PC-9 (cell line): ENCODE data around the gene WDR27. TPM values are rescaled to one million over a fixed set of nuclear protein-coding genes. Genes with fewer than 3 reads are reported as not detected.

Experiments
- BruUV-seq: library from RNA; stranded (reverse); fragments of 400-500 nt; replicated peaks from 2 replicates; lab custom pipeline; 2021; lab: Mats Ljungman, UMichigan
- CTCF ChIA-PET: fragments of 300-600 bp; sonication (Branson Sonifier 250); formaldehyde crosslinking; loops from one replicate; lab custom pipeline; 2022; ENCODE audit warnings: antibody characterized with exemption; lab: Charles Lee
- POLR2A ChIA-PET: fragments of 300-600 bp; sonication (Branson Sonifier 250); formaldehyde crosslinking; loops from one replicate; lab custom pipeline; 2022; ENCODE audit warnings: antibody characterized with exemption; ENCODE audit not compliant: unreplicated experiment; lab: Charles Lee
- DNase-seq, 2 experiments: peaks; one replicate each; pipeline versions ENCODE4 v3.0.0 to v3.0.0-alpha.2; 2015 to 2022; ENCODE audit warnings: mixed read lengths in 1 of 2
- H2AFZ ChIP-seq: fragments of 200-600 bp; sonication (generic); 2 replicates; pipeline ENCODE4 v1.8.1; 2017; ENCODE audit warnings: antibody characterized with exemption
- H3F3A ChIP-seq: fragments of 200-600 bp; sonication (generic); 2 replicates; pipeline ENCODE4 v1.8.1; 2017; ENCODE audit warnings: antibody characterized with exemption, mild to moderate bottlenecking, low read depth; ENCODE audit not compliant: insufficient read depth
- H3K27ac ChIP-seq: fragments of 200-600 bp; sonication (generic); 2 replicates; pipeline ENCODE4 v1.6.1; 2016; ENCODE audit warnings: mixed run types
- H3K27me3 ChIP-seq: fragments of 200-600 bp; sonication (generic); 2 replicates; pipeline ENCODE4 v1.6.1; 2016; ENCODE audit warnings: low read depth, mixed run types; ENCODE audit not compliant: insufficient read depth
- H3K36me3 ChIP-seq: fragments of 200-600 bp; sonication (generic); 2 replicates; pipeline ENCODE4 v1.6.1; 2016; ENCODE audit warnings: low read depth, mixed run types
- H3K4me1 ChIP-seq: fragments of 200-600 bp; sonication (generic); replicated peaks from 2 replicates; pipeline ENCODE4 v1.6.1; 2016; ENCODE audit warnings: mixed run types; ENCODE audit not compliant: insufficient read depth
- H3K4me2 ChIP-seq: fragments of 200-600 bp; sonication (generic); 2 replicates; pipeline ENCODE4 v1.6.1; 2017; ENCODE audit warnings: mixed run types
- H3K4me3 ChIP-seq: fragments of 200-600 bp; sonication (generic); 2 replicates; pipeline ENCODE4 v1.6.1; 2016; ENCODE audit warnings: mixed run types
- H3K79me2 ChIP-seq: fragments of 200-600 bp; sonication (generic); 2 replicates; pipeline ENCODE4 v1.6.1; 2017; ENCODE audit warnings: low read depth, mixed run types
- H3K9me2 ChIP-seq: fragments of 200-600 bp; sonication (generic); 2 replicates; pipeline ENCODE4 v1.8.1; 2017; ENCODE audit warnings: mild to moderate bottlenecking; ENCODE audit not compliant: insufficient read depth
- H3K9me3 ChIP-seq: fragments of 200-600 bp; sonication (generic); 2 replicates; pipeline ENCODE4 v1.8.1; 2016; ENCODE audit warnings: low read depth; ENCODE audit not compliant: insufficient read depth
- H4K20me1 ChIP-seq: fragments of 200-600 bp; sonication (generic); 2 replicates; pipeline ENCODE4 v1.8.1; 2017; ENCODE audit not compliant: insufficient read depth
- CTCF ChIP-seq: fragments of 200-600 bp; sonication (generic); conservative IDR thresholded peaks from 2 replicates; pipeline ENCODE4 v1.6.1; 2017; ENCODE audit warnings: mixed run types, antibody characterized with exemption, mild to moderate bottlenecking, moderate library complexity
- EZH2 ChIP-seq: fragments of 200-600 bp; sonication (generic); IDR thresholded peaks from 2 replicates; pipeline ENCODE4 v1.8.0; 2017; ENCODE audit warnings: antibody characterized with exemption, low read depth
- intact Hi-C: fragments of 100-400 bp; cut with micrococcal nuclease; formaldehyde crosslinking; loops from one replicate; pipeline ENCODE4 v1.10.0; 2022; ENCODE audit not compliant: unreplicated experiment
- total RNA-seq: library from RNA; stranded (reverse); gene quantifications from 2 replicates; pipeline ENCODE4 v1.2.3, GENCODE V29; 2021

WDR27 gene
- total RNA-seq, 1 experiment from 2014 or later: 54.2 TPM

DNA sequence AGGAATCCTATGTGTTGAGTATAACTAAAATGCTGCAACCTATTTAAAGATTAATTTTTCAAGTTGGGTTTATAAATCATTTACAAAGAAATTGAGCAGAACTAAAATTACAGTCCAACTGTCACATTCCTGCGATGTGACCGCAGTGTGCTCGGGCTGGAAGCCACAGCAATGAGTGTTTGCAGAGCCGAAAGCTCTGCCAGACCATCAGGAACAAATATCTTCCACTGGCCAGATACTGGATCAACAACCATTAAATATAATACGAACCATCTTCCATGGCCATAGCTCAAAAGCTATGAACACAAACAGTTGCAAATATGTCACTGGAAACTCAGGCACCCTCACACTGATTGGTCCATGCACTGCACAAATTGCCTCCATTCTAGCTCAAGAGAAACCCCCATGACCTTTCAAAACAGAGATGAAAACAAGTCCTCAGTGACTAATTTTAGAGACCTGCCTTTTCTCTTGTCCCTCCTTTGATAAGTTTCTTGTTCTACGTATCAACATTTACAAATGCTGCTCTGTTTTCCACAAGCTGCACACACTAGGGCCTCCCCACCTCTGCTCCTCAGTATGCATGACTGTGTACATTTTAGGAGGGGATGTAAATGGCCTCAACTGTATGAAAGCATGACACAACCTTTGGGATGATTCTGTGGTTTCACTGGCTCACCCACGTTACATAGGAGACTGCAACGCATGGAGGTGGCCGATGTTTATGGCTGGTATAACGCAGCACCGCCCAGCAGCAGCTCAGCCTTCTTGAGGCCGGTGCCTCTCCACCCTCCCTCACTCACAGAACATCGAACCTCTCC, 171.7 kb downstream of the WDR27 start:
- no peak overlapping the region for H3K4me2 ChIP-seq

DNA sequence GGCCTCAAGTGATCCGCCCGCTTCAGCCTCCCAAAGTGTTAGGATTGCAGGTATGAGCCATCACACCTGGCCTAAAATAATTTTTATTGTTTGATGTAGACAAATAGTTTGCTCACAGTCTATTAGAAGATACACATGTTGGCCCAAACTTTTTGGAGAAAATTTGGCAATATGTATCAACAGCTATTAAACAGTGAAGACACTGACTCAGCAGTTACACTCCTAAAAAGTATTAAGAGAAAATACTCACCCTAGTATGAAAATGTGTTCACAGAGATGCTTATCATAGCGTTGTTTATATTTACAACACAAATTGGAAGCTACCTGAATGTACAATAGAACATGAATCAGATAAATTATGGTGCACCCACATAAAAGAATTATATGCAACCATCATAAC, 173.1 kb downstream of the WDR27 start:
- CTCF ChIA-PET: no interaction called here
- H3K27me3 ChIP-seq: no peaks in the 10 kb centered on the region
- intact Hi-C loops: no loop called here
- no peaks in the 10 kb centered on the region for H3K79me2 ChIP-seq
- BruUV-seq: no TSS peak
- H3K4me3 ChIP-seq: no peak overlapping the region
- H3K4me1 ChIP-seq: no peaks in the 10 kb centered on the region
- H3K4me2 ChIP-seq: no peak overlapping the region
- POLR2A ChIA-PET: no interaction called here
- H3F3A ChIP-seq: no peaks in the 10 kb centered on the region
- H2AFZ ChIP-seq: no peak overlapping the region
- H3K9me3 ChIP-seq: no peaks in the 10 kb centered on the region
- no peak for TF ChIP-seq CTCF
- TF ChIP-seq EZH2: no peak
- no peak overlapping the region for H3K27ac ChIP-seq
- H3K36me3 ChIP-seq: no peaks in the 10 kb centered on the region
- DNase-seq: no peak
- 0 out of 2 replicates have a peak, but pooled peaks cover 6% of the 10 kb centered on the region for H3K9me2 ChIP-seq
- H4K20me1 ChIP-seq: no peaks in the 10 kb centered on the region

More for the DNA sequence above, 171.7 kb downstream of the WDR27 start:
- ChIA-PET CTCF (no interaction called here), POLR2A (no interaction called here)
- no peak for DNase-seq
- Histone ChIP-seq H3K4me1 (no peaks in the 10 kb centered on the region), H3F3A (no peaks in the 10 kb centered on the region), H3K9me2 (no peaks in the 10 kb centered on the region), H3K9me3 (no peaks in the 10 kb centered on the region), H3K27me3 (no peaks in the 10 kb centered on the region), H3K79me2 (no peaks in the 10 kb centered on the region), H2AFZ (no peak overlapping the region), H3K4me3 (no peak overlapping the region), H3K36me3 (no peaks in the 10 kb centered on the region), H4K20me1 (no peaks in the 10 kb centered on the region), H3K27ac (no peak overlapping the region)
- intact Hi-C loops: no loop called here
- TF ChIP-seq EZH2 (no peak), CTCF (no peak)
- BruUV-seq: no TSS peak

- TF ChIP-seq EZH2 (no peak), CTCF (no peak)
- BruUV-seq: no TSS peak
- H2AFZ ChIP-seq: no peak overlapping the region
- H3K79me2 ChIP-seq: no peaks in the 10 kb centered on the region
- ChIA-PET POLR2A (no interaction called here), CTCF (no interaction called here)
- H3K36me3 ChIP-seq: no peaks in the 10 kb centered on the region
- DNase-seq: no peak
- H3K4me2 ChIP-seq: no peak overlapping the region
- no peaks in the 10 kb centered on the region for H4K20me1 ChIP-seq
- intact Hi-C loops: no loop called here
- H3K4me1 ChIP-seq: no peaks in the 10 kb centered on the region
- no peak overlapping the region for H3K27ac ChIP-seq
- no peak overlapping the region for H3K4me3 ChIP-seq
- 0 out of 2 replicates have a peak, but pooled peaks cover 6% of the 10 kb centered on the region for H3K9me2 ChIP-seq
- no peaks in the 10 kb centered on the region for H3F3A ChIP-seq
- no peaks in the 10 kb centered on the region for H3K27me3 ChIP-seq
- H3K9me3 ChIP-seq: no peaks in the 10 kb centered on the region
These were observed 174.5 kb downstream of the WDR27 start for GRCh38 chr6:169527306-169527705.
